GM19438 (cell line): ENCODE results near the gene MAGI2.

Experiments
- ATAC-seq: cut with Tn5 transposase; IDR thresholded peaks from one replicate; pipeline ENCODE4 v1.9.1; 2021; ENCODE audit warnings: low read depth; ENCODE audit not compliant: unreplicated experiment

Gene MAGI2

GRCh38 chr7:78702770-78703169 lies 750.7 kb downstream of the MAGI2 start:
- no peak for ATAC-seq

DNA sequence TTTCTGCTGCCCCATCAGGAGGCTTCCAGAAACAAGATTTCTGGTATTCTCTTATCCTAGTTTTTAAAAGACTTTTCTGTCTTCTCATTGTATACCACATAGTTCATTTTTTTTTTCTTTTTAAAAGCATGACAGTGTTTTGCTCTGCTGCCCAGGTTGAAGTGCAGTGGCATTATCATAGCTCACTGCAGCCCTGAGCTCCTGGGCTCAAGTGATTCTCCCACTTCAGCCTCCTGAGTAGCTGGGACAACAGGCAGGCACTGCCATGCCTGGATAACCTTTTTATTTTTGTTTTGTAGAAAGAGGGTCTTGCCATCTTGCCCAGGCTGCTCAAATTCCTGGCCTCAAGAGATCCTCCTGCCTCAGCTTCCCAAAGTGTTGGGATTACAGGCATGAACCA lies 757.6 kb downstream of the MAGI2 start:
- no peak for ATAC-seq

DNA sequence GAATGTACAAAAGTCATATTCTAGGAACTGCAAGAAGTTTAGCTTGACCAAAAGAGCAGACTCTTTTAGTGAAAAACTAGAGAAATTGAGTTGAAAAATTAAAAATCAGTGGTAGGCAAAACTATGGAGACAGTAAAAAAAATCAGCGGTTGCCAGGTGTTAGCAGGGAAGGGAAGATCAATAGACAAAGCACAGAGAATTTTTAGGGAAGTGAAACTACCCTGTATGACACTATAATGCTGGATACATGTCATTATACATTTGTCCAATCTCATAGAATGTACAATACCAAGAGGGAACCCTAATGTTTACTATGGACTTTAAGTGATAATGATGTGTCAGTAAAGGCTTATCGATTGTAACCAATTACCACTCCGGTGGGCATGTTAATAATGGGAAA lies 761.9 kb downstream of the MAGI2 start:
- no peak for ATAC-seq

DNA sequence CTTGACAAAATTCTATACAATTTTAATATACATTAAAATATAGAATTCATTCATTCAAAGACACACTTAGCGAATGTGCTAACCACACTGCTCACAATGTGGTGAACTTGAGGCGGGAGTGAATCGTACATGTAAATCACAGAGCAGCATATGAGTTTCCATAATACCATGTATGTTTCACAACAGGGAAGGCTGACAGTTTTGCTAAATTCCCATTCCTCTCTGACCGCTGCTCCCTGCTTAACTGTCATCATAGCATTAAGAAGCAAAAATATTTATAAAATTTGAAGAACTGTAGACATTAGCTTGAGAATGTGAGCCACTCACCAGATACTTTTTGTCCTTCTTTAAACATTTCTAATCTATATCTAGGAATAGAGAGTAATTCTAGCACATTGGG lies 763.3 kb downstream of the MAGI2 start:
- no peak for ATAC-seq

DNA sequence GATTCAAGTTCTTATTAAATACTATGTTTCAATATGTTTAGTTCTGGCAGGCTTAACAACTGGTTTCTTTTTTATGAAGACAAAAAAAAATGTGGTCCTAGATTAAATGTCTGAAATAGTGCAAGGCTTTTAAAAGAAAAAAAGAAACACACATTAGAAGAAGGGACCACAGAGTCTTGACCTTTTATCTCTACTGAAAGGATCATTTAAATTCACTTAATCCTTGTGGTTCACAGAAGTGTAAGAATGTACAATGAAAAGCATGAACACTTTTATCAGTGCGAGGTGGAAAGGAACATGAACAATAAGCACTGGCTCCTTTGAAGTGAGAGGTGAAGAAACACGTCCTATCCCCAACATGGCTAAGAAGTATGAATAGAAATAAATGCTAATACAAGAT lies 765.1 kb downstream of the MAGI2 start:
- ATAC-seq, result no peak

- no peak for ATAC-seq
These were observed 767.3 kb downstream of the MAGI2 start for GRCh38 chr7:78686189-78686588.

DNA sequence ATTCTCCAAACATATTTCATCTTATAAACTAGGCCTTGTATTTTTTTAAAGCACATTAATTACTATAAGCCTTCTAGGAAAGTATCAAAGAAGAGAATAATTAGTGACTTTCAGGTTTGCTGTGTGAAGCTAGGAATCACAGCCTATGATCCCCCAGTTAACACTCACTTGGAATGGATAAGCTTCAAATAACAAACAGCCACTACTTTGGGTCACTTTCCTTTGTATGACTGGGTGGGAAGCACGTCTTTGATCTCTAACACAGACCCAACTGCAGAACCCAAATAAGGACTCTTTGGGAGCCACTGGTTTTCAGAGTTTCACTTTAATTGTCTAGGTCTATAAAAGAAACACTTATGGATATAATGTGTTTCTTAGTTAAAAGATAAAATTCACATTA lies 769.3 kb downstream of the MAGI2 start:
- ATAC-seq, result no peak

GRCh38 chr7:78683566-78683965 lies 769.9 kb downstream of the MAGI2 start:
- ATAC-seq, result no peak

GRCh38 chr7:78679112-78679876 lies 774.2 kb downstream of the MAGI2 start:
- no peak for ATAC-seq

GRCh38 chr7:78677391-78677790 lies 776.1 kb downstream of the MAGI2 start:
- no peak for ATAC-seq

GRCh38 chr7:78675511-78675910 lies 778.0 kb downstream of the MAGI2 start:
- no peak for ATAC-seq

DNA sequence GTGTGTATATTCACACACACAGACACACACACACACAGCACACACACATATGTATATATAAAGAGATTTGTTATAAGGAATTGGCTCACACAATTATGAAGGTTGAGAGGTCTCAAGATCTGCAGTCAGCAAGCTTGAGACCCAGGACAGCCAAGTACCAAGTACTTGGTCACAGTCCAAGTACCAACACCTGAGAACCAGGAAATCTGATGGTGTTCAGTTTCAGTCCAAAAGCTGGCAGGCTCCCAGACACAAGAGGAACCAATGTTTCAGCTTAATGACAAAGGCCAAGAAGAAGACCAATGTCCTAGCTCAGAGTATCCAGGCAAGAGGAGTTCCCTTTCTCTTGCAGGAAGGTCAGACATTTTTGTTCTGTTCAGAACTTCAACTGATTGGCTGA lies 780.2 kb downstream of the MAGI2 start:
- no peak for ATAC-seq

GRCh38 chr7:78662939-78663338 lies 790.5 kb downstream of the MAGI2 start:
- ATAC-seq, result no peak

DNA sequence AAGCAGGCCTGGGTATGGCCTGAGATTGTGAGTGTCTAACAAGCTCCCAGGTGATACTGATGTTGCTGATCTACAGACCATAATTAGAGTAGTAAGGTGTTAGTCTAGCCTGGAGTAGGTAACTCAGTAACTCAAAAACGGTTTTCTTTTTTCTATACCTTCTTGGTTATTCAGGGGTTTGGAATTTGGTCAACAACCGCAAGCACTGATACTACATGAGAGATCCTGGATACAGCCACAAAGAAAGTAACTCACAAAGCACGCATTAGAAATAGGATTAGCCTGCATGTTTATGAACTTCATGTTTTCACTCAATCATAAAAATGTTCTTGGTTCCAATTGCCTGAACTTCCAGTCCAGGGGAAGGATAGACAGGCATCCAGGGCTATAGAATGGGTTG lies 803.5 kb downstream of the MAGI2 start:
- ATAC-seq, result no peak

DNA sequence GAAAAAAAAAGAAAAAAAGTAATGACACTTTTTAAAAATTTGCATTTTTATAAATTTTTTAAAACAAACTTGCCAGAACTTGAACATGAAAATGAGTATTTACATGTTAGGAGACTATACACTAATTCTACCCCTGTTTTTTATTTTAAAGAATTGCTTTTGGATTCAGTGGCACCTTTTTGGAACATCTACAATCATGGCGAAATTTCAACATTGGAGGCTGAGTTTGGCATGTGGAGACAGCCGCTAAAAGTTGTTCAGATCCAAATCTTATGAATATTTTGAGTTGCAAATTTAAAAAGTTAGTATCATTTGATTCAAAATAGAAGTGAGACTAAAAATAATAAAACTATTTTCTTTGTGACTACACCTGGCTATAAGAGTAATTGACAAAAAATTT lies 804.2 kb downstream of the MAGI2 start:
- ATAC-seq, result no peak

DNA sequence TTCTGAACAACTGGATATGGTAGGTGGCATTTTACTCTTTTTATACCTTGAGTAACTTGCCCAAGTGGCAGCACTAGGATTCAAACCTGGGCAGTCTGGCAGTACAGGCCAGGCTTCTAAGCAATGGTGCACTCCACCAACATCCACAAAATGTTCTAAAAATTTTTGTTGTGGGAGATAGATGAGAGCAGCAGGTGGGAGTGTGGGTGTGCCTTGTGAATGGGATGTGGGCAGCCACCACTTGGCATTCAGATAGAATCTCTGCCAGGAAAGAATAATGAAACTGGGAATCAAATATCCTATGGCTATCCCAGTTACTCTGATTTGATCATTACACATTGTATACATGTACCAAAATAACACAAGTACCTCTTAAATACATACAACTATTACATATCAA lies 810.7 kb downstream of the MAGI2 start:
- no peak for ATAC-seq

GRCh38 chr7:78638364-78638763 lies 815.1 kb downstream of the MAGI2 start:
- ATAC-seq, result no peak

- ATAC-seq, result no peak
These were observed 816.7 kb downstream of the MAGI2 start for GRCh38 chr7:78636727-78637126.

DNA sequence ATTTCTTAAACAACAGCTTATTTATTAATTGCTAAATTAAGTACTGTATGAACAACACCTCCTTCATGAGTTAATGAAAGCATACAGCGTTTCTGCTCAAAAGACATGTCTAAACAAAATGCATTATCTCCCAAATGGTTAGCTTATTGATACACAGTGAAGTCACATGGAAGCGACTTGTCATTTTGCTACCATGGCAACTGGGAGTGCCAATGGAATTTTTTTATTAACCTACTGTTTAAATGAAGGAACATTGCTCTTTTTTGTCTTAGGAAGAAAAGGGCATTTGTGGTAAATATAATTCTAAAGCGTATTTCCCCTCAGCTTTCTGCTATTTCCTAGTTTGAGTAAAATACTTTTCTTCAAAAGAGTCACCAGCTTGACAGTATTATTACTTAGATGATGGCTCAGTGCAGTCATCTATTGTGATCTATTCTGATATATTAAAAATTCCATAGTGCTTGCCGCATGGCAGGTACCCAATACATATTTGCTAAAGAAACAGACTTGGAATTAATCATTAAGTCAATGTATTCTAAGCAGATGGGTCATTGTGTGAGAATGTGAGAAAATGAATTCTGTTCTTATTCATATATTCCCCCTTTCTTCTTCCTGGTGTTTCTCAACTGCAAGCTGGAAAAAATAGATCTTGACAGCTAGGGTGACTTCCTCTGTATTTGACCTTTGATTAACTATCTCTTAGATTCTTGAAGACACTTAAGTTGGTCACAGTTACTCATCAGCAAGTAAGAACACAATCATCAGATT lies 818.3 kb downstream of the MAGI2 start:
- no peak for ATAC-seq

DNA sequence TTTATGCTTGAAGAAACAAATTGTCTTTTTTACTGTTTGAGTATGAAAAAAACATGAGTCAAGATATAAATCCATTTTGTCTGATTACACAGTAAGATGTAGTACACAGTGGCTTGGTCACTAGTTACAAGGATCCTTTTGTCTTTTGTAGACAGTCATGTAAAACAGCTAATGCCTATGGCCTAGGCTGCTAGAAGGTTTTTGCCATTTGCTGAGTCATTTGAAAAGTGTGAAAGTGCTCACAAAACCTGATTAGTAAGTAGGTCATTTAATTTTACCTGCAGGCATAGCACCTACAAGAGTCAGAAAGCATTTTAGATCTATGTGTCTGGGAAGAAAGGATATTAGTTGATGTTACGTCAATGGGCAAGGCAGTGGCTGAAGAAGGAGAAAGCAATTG lies 819.4 kb downstream of the MAGI2 start:
- no peak for ATAC-seq

DNA sequence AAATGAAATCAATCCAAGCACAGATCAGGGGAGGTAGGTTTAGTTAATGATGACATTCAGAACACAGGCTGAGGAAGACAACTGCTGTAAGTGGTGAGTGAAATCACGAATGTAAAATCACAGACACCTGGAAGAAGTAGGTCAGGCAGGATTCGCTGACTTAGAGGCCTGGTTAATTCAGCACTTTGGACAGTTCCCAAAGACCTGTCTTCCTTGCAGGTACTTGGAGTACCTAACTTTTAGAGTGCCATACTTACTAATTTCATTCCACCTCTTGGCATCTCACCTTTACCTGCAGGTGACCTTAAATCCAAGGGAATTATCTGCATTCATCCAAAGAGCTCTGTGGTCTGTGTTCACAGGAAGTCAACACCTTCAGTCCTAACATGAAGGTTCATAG lies 832.5 kb downstream of the MAGI2 start:
- ATAC-seq, result no peak

DNA sequence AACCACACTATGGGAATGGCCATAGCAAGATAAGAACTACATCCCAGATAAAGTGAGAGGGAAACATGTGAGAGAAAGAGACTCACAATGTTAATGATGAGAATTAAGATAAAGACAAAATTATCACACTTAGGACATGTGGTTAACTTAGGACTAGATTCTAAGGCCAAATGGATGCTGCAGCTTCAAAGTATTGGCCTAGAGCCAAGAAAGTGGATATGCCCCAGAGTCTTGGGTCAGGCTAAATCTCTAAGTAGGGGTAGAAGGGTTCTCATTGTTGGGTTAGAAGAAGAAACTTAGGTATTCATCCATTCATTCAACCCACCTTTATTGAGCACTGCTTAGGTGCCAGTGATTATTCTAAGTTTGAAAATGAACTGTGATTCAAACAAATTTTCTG lies 836.9 kb downstream of the MAGI2 start:
- no peak for ATAC-seq
